CD4-positive, alpha-beta T cell treated with Interleukin-17A for 4 hours (primary cell): ENCODE data around the gene GPC5.
A peak's percentile ranks its signal among the peaks of the same experiment; 100 is the strongest.
"Not testable (repeated sequence)": the region's sequence is repeated elsewhere in the genome, so short reads cannot be mapped to it uniquely, and the experiment has no call there.

ENCODE experiments used
- DNase-seq: peaks from one replicate; pipeline ENCODE4 v3.0.0-alpha.2; 2020; ENCODE audit warnings: mixed read lengths

Gene GPC5

GRCh38 chr13:91369441-91369831 lies 29.0 kb upstream of the GPC5 start:
- no peak for DNase-seq

GRCh38 chr13:91370501-91370900 lies 27.9 kb upstream of the GPC5 start:
- no peak for DNase-seq

GRCh38 chr13:91372911-91373310 lies 25.5 kb upstream of the GPC5 start:
- DNase-seq, result no peak

- DNase-seq, result no peak
Observed at GRCh38 chr13:91375116-91375729, 23.2 kb upstream of the GPC5 start.

GRCh38 chr13:91381371-91381770 lies 17.1 kb upstream of the GPC5 start:
- DNase-seq, result no peak

GRCh38 chr13:91383836-91384235 lies 14.6 kb upstream of the GPC5 start:
- DNase-seq, result no peak

GRCh38 chr13:91384896-91385295 lies 13.5 kb upstream of the GPC5 start:
- no peak for DNase-seq

GRCh38 chr13:91389186-91389585 lies 9.2 kb upstream of the GPC5 start:
- DNase-seq, result no peak

GRCh38 chr13:91397595-91397994 lies 826 bp upstream of the GPC5 start:
- DNase-seq, result no peak

- DNase-seq, result peak; percentile 14
Observed at GRCh38 chr13:91399189-91400062, 1.0 kb downstream of the GPC5 start.

- DNase-seq, result peak; percentile 3
Observed at GRCh38 chr13:91400063-91400399, 1.6 kb downstream of the GPC5 start.

- no peak for DNase-seq
Observed at GRCh38 chr13:91400671-91401070, 2.2 kb downstream of the GPC5 start.

GRCh38 chr13:91401920-91402319 lies 3.5 kb downstream of the GPC5 start:
- DNase-seq, result no peak

GRCh38 chr13:91405240-91405639 lies 6.8 kb downstream of the GPC5 start:
- no peak for DNase-seq

- peak; percentile 18 for DNase-seq
Observed at GRCh38 chr13:91406619-91407018, 8.2 kb downstream of the GPC5 start.

- DNase-seq, result no peak
Observed at GRCh38 chr13:91408971-91409370, 10.6 kb downstream of the GPC5 start.

GRCh38 chr13:91416579-91416978 lies 18.2 kb downstream of the GPC5 start:
- not testable (repeated sequence) for DNase-seq

- DNase-seq, result no peak
Observed at GRCh38 chr13:91417660-91418325, 19.4 kb downstream of the GPC5 start.

GRCh38 chr13:91426913-91427312 lies 28.5 kb downstream of the GPC5 start:
- DNase-seq, result no peak

GRCh38 chr13:91438674-91439073 lies 40.3 kb downstream of the GPC5 start:
- DNase-seq, result not testable (repeated sequence)

- DNase-seq, result no peak
Observed at GRCh38 chr13:91450913-91451312, 52.5 kb downstream of the GPC5 start.

GRCh38 chr13:91454666-91455065 lies 56.2 kb downstream of the GPC5 start:
- no peak for DNase-seq

GRCh38 chr13:91456837-91457236 lies 58.4 kb downstream of the GPC5 start:
- DNase-seq, result no peak

GRCh38 chr13:91459485-91459884 lies 61.1 kb downstream of the GPC5 start:
- no peak for DNase-seq
